Measurements from ENCODE around the gene KRTAP13-3. TPM values are rescaled to one million over a fixed set of nuclear protein-coding genes. Genes with fewer than 3 reads are reported as not detected.

The KRTAP13-3 gene
- total and polyA plus RNA-seq, 10 of the 15 experiments (the other 5 are each of a cell fraction or from before 2014, with no cell fraction given): not detected

GRCh38 chr21:30468900-30469714 is 43.4 kb upstream of the KRTAP13-3 start:
- H3K4me1 ChIP-seq (ENCODE audit: control insufficient read depth, insufficient read depth, low read length): no peaks in the 10 kb centered on the region
- H3K9ac ChIP-seq (ENCODE audit: control insufficient read depth, insufficient read depth, low read length): no peak overlapping the region
- TF ChIP-seq CTCF (IDR thresholded peaks at IDR 0.05 in 2 of 3, conservative IDR thresholded peaks at IDR 0.05 in 1 of 3; ENCODE audit: control insufficient read depth in 2 of 3, extremely low read depth in 1 of 3, insufficient read depth in 1 of 3, low read depth in 3 of 3, low read length in 3 of 3) (no peak), ZNF217 (IDR thresholded peaks at IDR 0.05) (no peak), HDGF (IDR thresholded peaks at IDR 0.05) (no peak), TARDBP (IDR thresholded peaks at IDR 0.05; ENCODE audit: borderline replicate concordance) (no peak), CBFB (IDR thresholded peaks at IDR 0.05; ENCODE audit: low read depth) (no peak), STAT3 (IDR thresholded peaks at IDR 0.05; ENCODE audit: low read depth, low read length) (no peak)
- TF ChIP-seq, protein P1, sequence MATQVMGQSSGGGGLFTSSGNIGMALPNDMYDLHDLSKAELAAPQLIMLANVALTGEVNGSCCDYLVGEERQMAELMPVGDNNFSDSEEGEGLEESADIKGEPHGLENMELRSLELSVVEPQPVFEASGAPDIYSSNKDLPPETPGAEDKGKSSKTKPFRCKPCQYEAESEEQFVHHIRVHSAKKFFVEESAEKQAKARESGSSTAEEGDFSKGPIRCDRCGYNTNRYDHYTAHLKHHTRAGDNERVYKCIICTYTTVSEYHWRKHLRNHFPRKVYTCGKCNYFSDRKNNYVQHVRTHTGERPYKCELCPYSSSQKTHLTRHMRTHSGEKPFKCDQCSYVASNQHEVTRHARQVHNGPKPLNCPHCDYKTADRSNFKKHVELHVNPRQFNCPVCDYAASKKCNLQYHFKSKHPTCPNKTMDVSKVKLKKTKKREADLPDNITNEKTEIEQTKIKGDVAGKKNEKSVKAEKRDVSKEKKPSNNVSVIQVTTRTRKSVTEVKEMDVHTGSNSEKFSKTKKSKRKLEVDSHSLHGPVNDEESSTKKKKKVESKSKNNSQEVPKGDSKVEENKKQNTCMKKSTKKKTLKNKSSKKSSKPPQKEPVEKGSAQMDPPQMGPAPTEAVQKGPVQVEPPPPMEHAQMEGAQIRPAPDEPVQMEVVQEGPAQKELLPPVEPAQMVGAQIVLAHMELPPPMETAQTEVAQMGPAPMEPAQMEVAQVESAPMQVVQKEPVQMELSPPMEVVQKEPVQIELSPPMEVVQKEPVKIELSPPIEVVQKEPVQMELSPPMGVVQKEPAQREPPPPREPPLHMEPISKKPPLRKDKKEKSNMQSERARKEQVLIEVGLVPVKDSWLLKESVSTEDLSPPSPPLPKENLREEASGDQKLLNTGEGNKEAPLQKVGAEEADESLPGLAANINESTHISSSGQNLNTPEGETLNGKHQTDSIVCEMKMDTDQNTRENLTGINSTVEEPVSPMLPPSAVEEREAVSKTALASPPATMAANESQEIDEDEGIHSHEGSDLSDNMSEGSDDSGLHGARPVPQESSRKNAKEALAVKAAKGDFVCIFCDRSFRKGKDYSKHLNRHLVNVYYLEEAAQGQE (IDR thresholded peaks at IDR 0.05; ENCODE audit: low read depth, low read length): no peak
- TF ChIP-seq, protein P2, sequence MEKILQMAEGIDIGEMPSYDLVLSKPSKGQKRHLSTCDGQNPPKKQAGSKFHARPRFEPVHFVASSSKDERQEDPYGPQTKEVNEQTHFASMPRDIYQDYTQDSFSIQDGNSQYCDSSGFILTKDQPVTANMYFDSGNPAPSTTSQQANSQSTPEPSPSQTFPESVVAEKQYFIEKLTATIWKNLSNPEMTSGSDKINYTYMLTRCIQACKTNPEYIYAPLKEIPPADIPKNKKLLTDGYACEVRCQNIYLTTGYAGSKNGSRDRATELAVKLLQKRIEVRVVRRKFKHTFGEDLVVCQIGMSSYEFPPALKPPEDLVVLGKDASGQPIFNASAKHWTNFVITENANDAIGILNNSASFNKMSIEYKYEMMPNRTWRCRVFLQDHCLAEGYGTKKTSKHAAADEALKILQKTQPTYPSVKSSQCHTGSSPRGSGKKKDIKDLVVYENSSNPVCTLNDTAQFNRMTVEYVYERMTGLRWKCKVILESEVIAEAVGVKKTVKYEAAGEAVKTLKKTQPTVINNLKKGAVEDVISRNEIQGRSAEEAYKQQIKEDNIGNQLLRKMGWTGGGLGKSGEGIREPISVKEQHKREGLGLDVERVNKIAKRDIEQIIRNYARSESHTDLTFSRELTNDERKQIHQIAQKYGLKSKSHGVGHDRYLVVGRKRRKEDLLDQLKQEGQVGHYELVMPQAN (conservative IDR thresholded peaks at IDR 0.05): no peak
- no peaks in the 10 kb centered on the region for H3K36me3 ChIP-seq (ENCODE audit: control insufficient read depth in 2 of 2, insufficient read depth in 2 of 2, low read length in 1 of 2)
- no peaks in the 10 kb centered on the region for H3K27me3 ChIP-seq (replicated peaks in 1 of 2; ENCODE audit: control insufficient read depth in 2 of 2, insufficient read depth in 2 of 2, low read length in 1 of 2)
- no peak for DNase-seq (ENCODE audit: low read depth, low spot score)
- no peak overlapping the region for H3K4me2 ChIP-seq (ENCODE audit: control insufficient read depth, insufficient read depth)
- no TSS peak for BruUV-seq (replicated peaks)
- in situ Hi-C loops (cut with MboI) (no loop called here), intact Hi-C loops (cut with micrococcal nuclease; ENCODE audit: unreplicated experiment) (no loop called here)
- ChIA-PET RAD21 (ENCODE audit: unreplicated experiment) (no interaction called here), POLR2A (no interaction called here), CTCF (no interaction called here), SMC1A (ENCODE audit: uncharacterized antibody, unreplicated experiment) (no interaction called here)
- WGBS (ENCODE audit: insufficient coverage, insufficient replicate concordance, low lambda C conversion rate, missing lambda C conversion rate): 13% methylated on average over 6 of the region's 6 CpGs
- no peaks in the 10 kb centered on the region for H3K9me3 ChIP-seq (replicated peaks; ENCODE audit: control insufficient read depth, insufficient read depth, low read length)
- no peak overlapping the region for H3K4me3 ChIP-seq
- H3K27ac ChIP-seq (ENCODE audit: control insufficient read depth, insufficient read depth): no peak overlapping the region
- H2AFZ ChIP-seq (ENCODE audit: control insufficient read depth, low read depth, low read length): no peak overlapping the region
- H3K79me2 ChIP-seq (ENCODE audit: control insufficient read depth, insufficient read depth, low read length): no peaks in the 10 kb centered on the region
- no peaks in the 10 kb centered on the region for H4K20me1 ChIP-seq (ENCODE audit: control insufficient read depth, insufficient read depth)
- no peak for ATAC-seq
- FAIRE-seq: no peak
